ENCODE data around the gene EFS.

The EFS gene

GRCh38 chr14:23406244-23406643, 41.3 kb upstream of the EFS start:
- no peaks in the 10 kb centered on the region for H3K4me1 ChIP-seq (ENCODE audit: insufficient read depth, low read length)
- no peaks in the 10 kb centered on the region for H3K9me3 ChIP-seq (ENCODE audit: insufficient read depth, low read length, severe bottlenecking)
- H3K36me3 ChIP-seq (ENCODE audit: insufficient read depth, low read length) = no peaks in the 10 kb centered on the region
- ATAC-seq (ENCODE audit: insufficient read depth, low read depth) (peak; percentile 33; the same call in 1 of the 3 replicates), DNase-seq (no peak)
- H3K79me2 ChIP-seq (ENCODE audit: insufficient read depth, low read length) = no peaks in the 10 kb centered on the region
- H3K9ac ChIP-seq (ENCODE audit: low read depth, low read length) = no peak overlapping the region
- H3K27me3 ChIP-seq (ENCODE audit: insufficient read depth, low read length, poor library complexity) = peaks cover 33% of the 10 kb centered on the region
- H2AFZ ChIP-seq (ENCODE audit: low read depth, low read length) = no peak overlapping the region
- no peak overlapping the region for H3K4me3 ChIP-seq (ENCODE audit: low read depth in 1 of 2, low read length in 2 of 2)
- H3K27ac ChIP-seq (ENCODE audit: low read length) = no peak overlapping the region
- H3K4me2 ChIP-seq (ENCODE audit: insufficient read depth, low read length) = no peak overlapping the region
- TF ChIP-seq, protein P1, sequence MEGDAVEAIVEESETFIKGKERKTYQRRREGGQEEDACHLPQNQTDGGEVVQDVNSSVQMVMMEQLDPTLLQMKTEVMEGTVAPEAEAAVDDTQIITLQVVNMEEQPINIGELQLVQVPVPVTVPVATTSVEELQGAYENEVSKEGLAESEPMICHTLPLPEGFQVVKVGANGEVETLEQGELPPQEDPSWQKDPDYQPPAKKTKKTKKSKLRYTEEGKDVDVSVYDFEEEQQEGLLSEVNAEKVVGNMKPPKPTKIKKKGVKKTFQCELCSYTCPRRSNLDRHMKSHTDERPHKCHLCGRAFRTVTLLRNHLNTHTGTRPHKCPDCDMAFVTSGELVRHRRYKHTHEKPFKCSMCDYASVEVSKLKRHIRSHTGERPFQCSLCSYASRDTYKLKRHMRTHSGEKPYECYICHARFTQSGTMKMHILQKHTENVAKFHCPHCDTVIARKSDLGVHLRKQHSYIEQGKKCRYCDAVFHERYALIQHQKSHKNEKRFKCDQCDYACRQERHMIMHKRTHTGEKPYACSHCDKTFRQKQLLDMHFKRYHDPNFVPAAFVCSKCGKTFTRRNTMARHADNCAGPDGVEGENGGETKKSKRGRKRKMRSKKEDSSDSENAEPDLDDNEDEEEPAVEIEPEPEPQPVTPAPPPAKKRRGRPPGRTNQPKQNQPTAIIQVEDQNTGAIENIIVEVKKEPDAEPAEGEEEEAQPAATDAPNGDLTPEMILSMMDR (IDR thresholded peaks at IDR 0.05; ENCODE audit: borderline replicate concordance, extremely low read depth, low read length, poor library complexity, severe bottlenecking) = no peak
- no peak for TF ChIP-seq EZH2 (IDR thresholded peaks at IDR 0.05; ENCODE audit: borderline replicate concordance, low read depth, low read length, severe bottlenecking)
- H4K20me1 ChIP-seq (ENCODE audit: insufficient read depth, low read length) = no peaks in the 10 kb centered on the region; the same call in 1 of the 2 replicates

DNA sequence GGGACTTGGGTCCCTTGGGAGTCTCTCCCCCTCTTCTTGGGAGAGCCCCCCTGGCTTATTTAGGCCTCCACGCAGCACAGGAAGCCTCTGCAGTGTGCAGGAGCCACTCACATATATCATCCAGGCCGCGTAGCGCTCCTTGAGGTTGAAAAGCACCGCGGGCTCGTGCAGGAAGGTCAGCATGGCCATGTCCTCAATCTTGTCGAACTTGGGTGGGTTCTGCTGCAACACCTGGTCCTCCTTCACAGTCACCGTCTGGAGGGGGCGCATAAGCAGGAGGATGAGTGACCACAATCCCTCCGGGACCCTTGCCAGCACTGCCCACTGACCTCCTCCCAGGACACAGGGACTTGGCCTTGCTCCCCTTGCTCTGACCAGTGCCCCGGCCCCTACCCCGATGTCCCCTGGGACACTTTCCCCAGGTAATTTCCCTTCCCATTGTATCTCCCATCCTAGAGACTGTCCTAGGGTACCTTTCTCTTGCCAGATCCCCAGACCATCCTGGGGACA, 40.6 kb upstream of the EFS start:
- Histone ChIP-seq H3K9ac (ENCODE audit: low read depth, low read length) (no peak overlapping the region), H3K4me3 (ENCODE audit: low read depth in 1 of 2, low read length in 2 of 2) (no peak overlapping the region), H2AFZ (ENCODE audit: low read depth, low read length) (no peak overlapping the region), H4K20me1 (ENCODE audit: insufficient read depth, low read length) (no peaks in the 10 kb centered on the region; the same call in 1 of the 2 replicates), H3K36me3 (ENCODE audit: insufficient read depth, low read length) (no peaks in the 10 kb centered on the region), H3K79me2 (ENCODE audit: insufficient read depth, low read length) (no peaks in the 10 kb centered on the region), H3K4me2 (ENCODE audit: insufficient read depth, low read length) (no peak overlapping the region), H3K27me3 (ENCODE audit: insufficient read depth, low read length, poor library complexity) (peaks cover 31% of the 10 kb centered on the region), H3K4me1 (ENCODE audit: insufficient read depth, low read length) (no peaks in the 10 kb centered on the region), H3K27ac (ENCODE audit: low read length) (no peak overlapping the region), H3K9me3 (ENCODE audit: insufficient read depth, low read length, severe bottlenecking) (no peaks in the 10 kb centered on the region)
- no peak for DNase-seq
- TF ChIP-seq, protein P1 (IDR thresholded peaks at IDR 0.05; ENCODE audit: borderline replicate concordance, extremely low read depth, low read length, poor library complexity, severe bottlenecking) = no peak
- no peak for TF ChIP-seq EZH2 (IDR thresholded peaks at IDR 0.05; ENCODE audit: borderline replicate concordance, low read depth, low read length, severe bottlenecking)
- ATAC-seq (ENCODE audit: insufficient read depth, low read depth) = no peak

- no peaks in the 10 kb centered on the region; the same call in 1 of the 2 replicates for H4K20me1 ChIP-seq (ENCODE audit: insufficient read depth, low read length)
- no peak overlapping the region for H2AFZ ChIP-seq (ENCODE audit: low read depth, low read length)
- H3K27ac ChIP-seq (ENCODE audit: low read length) = no peak overlapping the region
- H3K4me2 ChIP-seq (ENCODE audit: insufficient read depth, low read length) = no peak overlapping the region
- ATAC-seq (ENCODE audit: insufficient read depth, low read depth) (no peak), DNase-seq (no peak)
- H3K4me3 ChIP-seq (ENCODE audit: low read depth in 1 of 2, low read length in 2 of 2) = no peak overlapping the region
- H3K4me1 ChIP-seq (ENCODE audit: insufficient read depth, low read length) = no peaks in the 10 kb centered on the region
- H3K36me3 ChIP-seq (ENCODE audit: insufficient read depth, low read length) = no peaks in the 10 kb centered on the region
- no peak overlapping the region for H3K9ac ChIP-seq (ENCODE audit: low read depth, low read length)
- no peaks in the 10 kb centered on the region for H3K9me3 ChIP-seq (ENCODE audit: insufficient read depth, low read length, severe bottlenecking)
- no peak for TF ChIP-seq EZH2 (IDR thresholded peaks at IDR 0.05; ENCODE audit: borderline replicate concordance, low read depth, low read length, severe bottlenecking)
- TF ChIP-seq, protein P1 (IDR thresholded peaks at IDR 0.05; ENCODE audit: borderline replicate concordance, extremely low read depth, low read length, poor library complexity, severe bottlenecking) = no peak
- H3K27me3 ChIP-seq (ENCODE audit: insufficient read depth, low read length, poor library complexity) = peaks cover 26% of the 10 kb centered on the region
- no peaks in the 10 kb centered on the region for H3K79me2 ChIP-seq (ENCODE audit: insufficient read depth, low read length)
These were observed 40.1 kb upstream of the EFS start for GRCh38 chr14:23405096-23405495.
